Mesendoderm (in vitro differentiated cells): ENCODE measurements around the gene MRPS12.
A peak's percentile ranks its signal among the peaks of the same experiment; 100 is the strongest.

Experiments used
- DNase-seq: peaks from one replicate; pipeline ENCODE4 v3.0.0; 2013
- H2AK5ac ChIP-seq: 2 replicates; pipeline ENCODE4 v1.6.1; 2013; ENCODE audit warnings: low read length, inconsistent platforms
- H2BK120ac ChIP-seq: 2 replicates; pipeline ENCODE4 v1.6.1; 2013; ENCODE audit warnings: low read depth, mild to moderate bottlenecking, low read length, moderate library complexity, mixed read lengths
- H2BK15ac ChIP-seq: replicated peaks from 2 replicates; pipeline ENCODE4 v1.6.1; 2013; ENCODE audit warnings: low read depth, mild to moderate bottlenecking, moderate library complexity
- H2BK5ac ChIP-seq: 2 replicates; pipeline ENCODE4 v1.6.1; 2013; ENCODE audit warnings: low read length, inconsistent platforms
- H3K18ac ChIP-seq: 2 replicates; pipeline ENCODE4 v1.6.1; 2013; ENCODE audit warnings: mild to moderate bottlenecking, low read length, mixed read lengths
- H3K23ac ChIP-seq: one replicate; pipeline ENCODE4 v1.6.1; 2013; ENCODE audit warnings: low read length
- H3K27ac ChIP-seq: 2 replicates; pipeline ENCODE4 v1.5.1; 2013; ENCODE audit warnings: low read depth, mild to moderate bottlenecking, inconsistent platforms, low read length, moderate library complexity
- H3K27me3 ChIP-seq: 2 replicates; pipeline ENCODE4 v1.6.1; 2013; ENCODE audit warnings: low read length, control low read depth, mild to moderate bottlenecking, inconsistent platforms; ENCODE audit not compliant: insufficient read depth, poor library complexity
- H3K36me3 ChIP-seq: 2 replicates; pipeline ENCODE4 v1.6.1; 2013; ENCODE audit warnings: low read length, inconsistent platforms; ENCODE audit not compliant: control insufficient read depth, insufficient read depth
- H3K4ac ChIP-seq: one replicate; pipeline ENCODE4 v1.6.1; 2013; ENCODE audit warnings: low read depth, mild to moderate bottlenecking, low read length, moderate library complexity
- H3K4me1 ChIP-seq: 2 replicates; pipeline ENCODE4 v1.6.1; 2013; ENCODE audit warnings: low read depth, low read length, inconsistent platforms; ENCODE audit not compliant: control insufficient read depth
- H3K4me2 ChIP-seq: 2 replicates; pipeline ENCODE4 v1.6.1; 2013; ENCODE audit warnings: low read length
- H3K4me3 ChIP-seq: 2 replicates; pipeline ENCODE4 v1.5.1; 2013; ENCODE audit warnings: mild to moderate bottlenecking, low read length
- H3K56ac ChIP-seq: one replicate; pipeline ENCODE4 v1.6.1; 2013; ENCODE audit warnings: low read length
- H3K79me1 ChIP-seq: 2 replicates; pipeline ENCODE4 v1.6.1; 2013; ENCODE audit warnings: low read length, inconsistent platforms
- H3K79me2 ChIP-seq: 2 replicates; pipeline ENCODE4 v1.6.1; 2013; ENCODE audit warnings: mild to moderate bottlenecking, low read length; ENCODE audit not compliant: control insufficient read depth, insufficient read depth
- H3K9ac ChIP-seq: 2 replicates; pipeline ENCODE4 v1.6.1; 2013; ENCODE audit warnings: low read length, inconsistent platforms
- H4K5ac ChIP-seq: one replicate; pipeline ENCODE4 v1.6.1; 2013; ENCODE audit warnings: low read length
- H4K8ac ChIP-seq: one replicate; pipeline ENCODE4 v1.6.1; 2013; ENCODE audit warnings: low read depth, mild to moderate bottlenecking, control low read depth, low read length, moderate library complexity
- whole genome bisulfite sequencing: extraction: QIAGEN DNeasy Blood & Tissue Kit; methylation state at CpG from one replicate; pipeline ENCODE4 v1.1.7; 2013; ENCODE audit warnings: low lambda C conversion rate, missing lambda C conversion rate; ENCODE audit not compliant: insufficient coverage; ENCODE audit errors: extremely low coverage; 5-methylcytosine and 5-hydroxymethylcytosine counted together

Gene MRPS12

DNA sequence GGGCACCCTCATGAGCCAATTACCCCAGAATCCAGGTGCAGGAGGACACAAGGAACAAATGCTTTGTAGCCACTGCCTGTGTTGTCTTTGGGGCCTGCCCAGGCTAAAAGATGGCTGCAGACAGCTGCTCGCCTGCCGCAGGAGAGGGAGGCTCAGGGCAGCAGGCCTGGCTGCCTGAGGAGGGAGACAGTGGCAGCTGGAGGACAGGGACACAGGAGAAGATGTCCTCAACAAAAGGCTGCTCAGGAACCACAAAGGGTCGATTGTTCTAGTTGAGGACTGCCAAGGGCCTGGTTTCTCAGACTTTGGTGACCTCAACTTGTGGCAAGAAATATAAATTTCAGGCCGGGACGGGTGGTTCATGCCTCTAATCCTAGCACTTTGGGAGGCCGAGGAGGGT lies 39.0 kb upstream of the MRPS12 start:
- Histone ChIP-seq H3K4ac (no peak overlapping the region), H3K27ac (no peak overlapping the region), H3K9ac (no peak overlapping the region), H3K36me3 (no peaks in the 10 kb centered on the region), H3K27me3 (no peaks in the 10 kb centered on the region), H2AK5ac (no peak overlapping the region), H3K4me3 (no peak overlapping the region), H2BK5ac (no peak overlapping the region), H3K18ac (no peak overlapping the region), H3K23ac (no peak overlapping the region), H4K8ac (no peak overlapping the region), H3K4me2 (no peak overlapping the region), H3K79me1 (no peaks in the 10 kb centered on the region), H2BK15ac (no peak overlapping the region), H3K56ac (no peak overlapping the region), H2BK120ac (no peak overlapping the region), H3K4me1 (no peaks in the 10 kb centered on the region), H4K5ac (no peak overlapping the region), H3K79me2 (no peaks in the 10 kb centered on the region)
- no CpG with 5 or more reads among the region's 6 CpGs for WGBS
- DNase-seq = no peak

DNA sequence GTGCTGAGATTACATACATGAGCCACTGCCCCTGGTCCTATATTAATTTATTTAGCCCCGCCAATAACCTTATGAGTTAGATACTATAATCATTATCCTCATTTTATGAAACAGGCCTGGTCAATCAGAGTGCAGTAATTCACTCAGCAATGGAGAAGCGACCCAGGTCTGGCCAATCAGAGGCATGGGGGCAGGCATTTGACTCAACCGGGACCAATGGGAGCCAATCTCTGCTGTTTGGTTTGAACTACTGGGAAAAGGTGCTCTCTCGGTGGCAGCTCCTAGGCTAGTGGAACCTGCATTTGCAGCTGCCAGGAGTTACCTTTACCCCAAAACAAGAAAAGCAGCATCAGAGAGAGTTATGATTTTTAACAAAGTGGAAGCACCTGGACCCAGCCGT lies 37.9 kb upstream of the MRPS12 start:
- Histone ChIP-seq H3K79me2 (no peaks in the 10 kb centered on the region), H3K36me3 (no peaks in the 10 kb centered on the region), H3K4me1 (no peaks in the 10 kb centered on the region), H3K18ac (no peak overlapping the region), H2BK15ac (no peak overlapping the region), H4K8ac (no peak overlapping the region), H3K4me3 (no peak overlapping the region), H3K27me3 (no peaks in the 10 kb centered on the region), H2BK5ac (no peak overlapping the region), H4K5ac (no peak overlapping the region), H2AK5ac (no peak overlapping the region), H3K27ac (no peak overlapping the region), H3K9ac (no peak overlapping the region), H3K23ac (no peak overlapping the region), H2BK120ac (no peak overlapping the region), H3K4ac (no peak overlapping the region), H3K56ac (no peak overlapping the region), H3K4me2 (no peak overlapping the region), H3K79me1 (no peaks in the 10 kb centered on the region)
- no CpG with 5 or more reads among the region's 5 CpGs for WGBS
- DNase-seq = no peak

DNA sequence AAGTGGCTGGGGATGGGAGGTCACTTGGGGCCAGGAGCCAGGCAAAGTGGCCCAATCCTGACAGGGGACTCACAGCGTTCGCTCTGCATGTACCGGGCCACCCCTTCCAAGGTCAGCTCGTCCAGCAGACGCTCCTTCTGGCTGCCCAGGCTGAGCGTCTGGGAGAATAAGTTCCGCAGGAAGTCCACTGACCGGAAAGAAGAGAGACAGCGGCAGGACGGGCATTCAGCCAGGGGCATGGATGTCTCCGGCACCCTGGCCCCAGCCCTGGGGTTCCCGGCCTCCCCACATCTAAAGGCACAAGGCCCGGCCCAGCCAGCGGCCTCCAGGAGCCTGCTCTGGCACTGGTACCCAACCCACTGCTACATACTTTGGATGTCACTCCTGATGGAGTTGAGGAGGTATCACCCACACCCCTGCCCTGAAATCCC lies 37.4 kb upstream of the MRPS12 start:
- Histone ChIP-seq H3K4me3 (no peak overlapping the region), H3K27ac (no peak overlapping the region)
- no peak for DNase-seq

DNA sequence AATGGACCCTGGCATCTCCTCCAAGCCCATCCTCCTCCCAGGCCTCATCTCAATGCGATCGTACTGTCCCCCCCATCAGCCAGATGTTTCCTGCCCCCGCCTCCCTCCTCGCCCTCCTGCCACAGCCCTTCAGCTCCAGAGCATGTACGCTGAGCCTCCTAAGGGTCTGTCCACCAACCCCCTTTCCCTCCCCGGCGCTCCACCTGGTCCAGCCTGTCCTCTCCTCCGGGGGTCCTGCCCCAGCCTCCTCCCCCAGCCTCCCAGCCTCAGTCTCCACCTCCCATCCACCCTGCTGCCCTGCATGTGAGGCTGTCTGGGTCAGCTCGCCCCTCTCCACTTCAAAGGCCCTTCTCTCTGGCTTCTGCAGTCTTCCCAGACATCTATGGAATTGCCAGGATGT lies 35.8 kb upstream of the MRPS12 start:
- no peaks in the 10 kb centered on the region for H3K36me3 ChIP-seq
- H2BK5ac ChIP-seq = no peak overlapping the region
- no peak overlapping the region for H3K4me3 ChIP-seq
- H4K8ac ChIP-seq = no peak overlapping the region
- no peak overlapping the region for H4K5ac ChIP-seq
- H3K18ac ChIP-seq = no peak overlapping the region
- no peaks in the 10 kb centered on the region for H3K79me2 ChIP-seq
- no peak overlapping the region for H2AK5ac ChIP-seq
- H3K79me1 ChIP-seq = no peaks in the 10 kb centered on the region
- no peak overlapping the region for H3K4me2 ChIP-seq
- no peak overlapping the region for H3K4ac ChIP-seq
- no peak overlapping the region for H3K56ac ChIP-seq
- H3K23ac ChIP-seq = no peak overlapping the region
- no peak overlapping the region for H2BK15ac ChIP-seq
- H2BK120ac ChIP-seq = no peak overlapping the region
- no peaks in the 10 kb centered on the region for H3K4me1 ChIP-seq
- WGBS = no CpG with 5 or more reads among the region's 9 CpGs
- no peaks in the 10 kb centered on the region for H3K27me3 ChIP-seq
- no peak overlapping the region for H3K27ac ChIP-seq
- no peak for DNase-seq
- no peak overlapping the region for H3K9ac ChIP-seq

More for the DNA sequence above, 37.4 kb upstream of the MRPS12 start:
- Histone ChIP-seq H3K9ac (no peak overlapping the region), H2BK15ac (no peak overlapping the region), H4K5ac (no peak overlapping the region), H3K79me1 (no peaks in the 10 kb centered on the region), H4K8ac (no peak overlapping the region), H3K56ac (no peak overlapping the region), H3K18ac (no peak overlapping the region), H3K4ac (no peak overlapping the region), H3K23ac (no peak overlapping the region), H2BK120ac (no peak overlapping the region), H3K27me3 (no peaks in the 10 kb centered on the region), H2AK5ac (no peak overlapping the region), H3K4me2 (no peak overlapping the region), H3K4me1 (no peaks in the 10 kb centered on the region), H2BK5ac (no peak overlapping the region), H3K79me2 (no peaks in the 10 kb centered on the region), H3K36me3 (no peaks in the 10 kb centered on the region)
- no CpG with 5 or more reads among the region's 14 CpGs for WGBS

DNA sequence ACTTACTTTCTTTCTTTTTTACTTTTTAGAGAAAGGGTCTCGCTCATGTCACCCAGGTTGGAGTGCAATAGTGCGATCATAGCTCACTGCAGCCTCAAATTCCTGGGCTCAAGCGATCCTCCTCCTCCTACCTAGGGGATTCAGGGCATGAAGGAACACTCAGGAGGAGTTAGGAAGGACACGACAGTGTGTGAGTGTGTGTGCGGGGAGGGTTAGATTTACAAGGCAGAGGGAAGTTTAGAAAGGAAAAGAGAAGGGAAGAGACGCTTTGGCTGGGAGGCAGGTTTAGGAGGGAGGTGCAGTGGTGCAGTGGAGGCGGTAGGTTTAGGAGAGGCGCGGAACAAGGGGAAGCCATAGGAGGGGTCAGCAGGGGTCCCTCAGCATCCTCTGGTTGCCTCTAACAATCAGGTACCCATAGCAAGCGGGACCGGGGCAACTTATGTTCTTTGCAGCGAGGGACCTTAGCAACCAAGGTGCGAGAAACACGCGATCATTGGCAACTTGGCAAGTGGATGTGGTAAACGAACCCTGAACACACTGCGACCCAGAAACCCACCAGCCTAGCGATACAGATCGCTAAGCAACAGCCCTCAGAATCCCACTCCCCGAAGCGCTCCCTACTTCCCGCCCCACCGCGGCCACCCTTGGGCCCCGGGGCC lies 31.8 kb upstream of the MRPS12 start:
- no peak overlapping the region for H2BK120ac ChIP-seq
- WGBS = no CpG with 5 or more reads among the region's 25 CpGs
- peak overlapping the region; percentile 61 for H3K9ac ChIP-seq
- H2BK5ac ChIP-seq = no peak overlapping the region
- peak overlapping the region; percentile 71 for H3K4me3 ChIP-seq
- H3K79me1 ChIP-seq = no peaks in the 10 kb centered on the region
- H3K23ac ChIP-seq = no peak overlapping the region
- H3K4me1 ChIP-seq = no peaks in the 10 kb centered on the region
- no peak overlapping the region for H2BK15ac ChIP-seq
- H3K4me2 ChIP-seq = peak overlapping the region; percentile 63
- H3K79me2 ChIP-seq = no peaks in the 10 kb centered on the region
- no peak overlapping the region for H2AK5ac ChIP-seq
- no peaks in the 10 kb centered on the region for H3K36me3 ChIP-seq
- no peak overlapping the region for H4K8ac ChIP-seq
- peak overlapping the region; percentile 69 for H3K56ac ChIP-seq
- peak; percentile 29 for DNase-seq
- no peak overlapping the region for H3K18ac ChIP-seq
- H3K27me3 ChIP-seq = no peaks in the 10 kb centered on the region
- H4K5ac ChIP-seq = no peak overlapping the region
- H3K4ac ChIP-seq = no peak overlapping the region
- no peak overlapping the region for H3K27ac ChIP-seq
